DND-41 (cell line): ENCODE data around the gene ADD1.

Experiments
- ATAC-seq: fragments of 200-7000 bp; cut with Tn5 transposase; 3 replicates; pipeline ENCODE4 v1.9.1; 2021; ENCODE audit warnings: low read depth; ENCODE audit not compliant: insufficient read depth
- DNase-seq: peaks from one replicate; pipeline ENCODE4 v3.0.0-alpha.2; 2020
- H2AFZ ChIP-seq: 2 replicates; pipeline ENCODE4 v1.6.0; 2012; ENCODE audit warnings: low read depth, low read length
- H3K27ac ChIP-seq: 2 replicates; pipeline ENCODE4 v1.5.1; 2012; ENCODE audit warnings: low read length, inconsistent platforms
- H3K27me3 ChIP-seq: fragments of 200-600 bp; sonication (generic); 2 replicates; pipeline ENCODE4 v1.6.0; 2012; ENCODE audit warnings: low read length, mild to moderate bottlenecking, inconsistent platforms; ENCODE audit not compliant: insufficient read depth, poor library complexity
- H3K36me3 ChIP-seq: 2 replicates; pipeline ENCODE4 v1.5.1; 2012; ENCODE audit warnings: low read length, inconsistent platforms; ENCODE audit not compliant: insufficient read depth
- H3K4me1 ChIP-seq: 2 replicates; pipeline ENCODE4 v1.5.1; 2012; ENCODE audit warnings: mild to moderate bottlenecking, low read length; ENCODE audit not compliant: insufficient read depth
- H3K4me2 ChIP-seq: 2 replicates; pipeline ENCODE4 v1.6.0; 2012; ENCODE audit warnings: mild to moderate bottlenecking, moderate library complexity, low read length, inconsistent platforms; ENCODE audit not compliant: insufficient read depth
- H3K4me3 ChIP-seq, 2 experiments: fragments of 200-600 bp in 1 of 2; shearing (Covaris generic) in 1 of 2; 2 replicates each; pipeline ENCODE4 v1.5.1; 2012 to 2016; ENCODE audit warnings: inconsistent platforms in 2 of 2, low read length in 2 of 2, mild to moderate bottlenecking in 2 of 2, low read depth in 1 of 2, moderate library complexity in 1 of 2
- H3K79me2 ChIP-seq: 2 replicates; pipeline ENCODE4 v1.6.0; 2012; ENCODE audit warnings: low read length, inconsistent platforms; ENCODE audit not compliant: insufficient read depth
- H3K9ac ChIP-seq: 2 replicates; pipeline ENCODE4 v1.6.0; 2012; ENCODE audit warnings: low read depth, mild to moderate bottlenecking, inconsistent platforms, low read length, moderate library complexity
- H3K9me3 ChIP-seq: 2 replicates; pipeline ENCODE4 v1.5.1; 2012; ENCODE audit warnings: low read length, moderate library complexity, mild to moderate bottlenecking, inconsistent platforms; ENCODE audit not compliant: insufficient read depth, severe bottlenecking
- H4K20me1 ChIP-seq: 2 replicates; pipeline ENCODE4 v1.6.0; 2012; ENCODE audit warnings: low read length; ENCODE audit not compliant: insufficient read depth
- EZH2 ChIP-seq: IDR thresholded peaks from 3 replicates; pipeline ENCODE4 v1.6.1; 2012; ENCODE audit warnings: borderline replicate concordance, low read depth, mild to moderate bottlenecking, moderate library complexity, low read length, inconsistent platforms; ENCODE audit not compliant: severe bottlenecking
- TF ChIP-seq, protein P1 (sequence below): IDR thresholded peaks from 2 replicates; pipeline ENCODE4 v1.5.1; 2012; ENCODE audit warnings: borderline replicate concordance, low read length, moderate library complexity, mild to moderate bottlenecking; ENCODE audit not compliant: poor library complexity, severe bottlenecking; ENCODE audit errors: extremely low read depth

The ADD1 gene

DNA sequence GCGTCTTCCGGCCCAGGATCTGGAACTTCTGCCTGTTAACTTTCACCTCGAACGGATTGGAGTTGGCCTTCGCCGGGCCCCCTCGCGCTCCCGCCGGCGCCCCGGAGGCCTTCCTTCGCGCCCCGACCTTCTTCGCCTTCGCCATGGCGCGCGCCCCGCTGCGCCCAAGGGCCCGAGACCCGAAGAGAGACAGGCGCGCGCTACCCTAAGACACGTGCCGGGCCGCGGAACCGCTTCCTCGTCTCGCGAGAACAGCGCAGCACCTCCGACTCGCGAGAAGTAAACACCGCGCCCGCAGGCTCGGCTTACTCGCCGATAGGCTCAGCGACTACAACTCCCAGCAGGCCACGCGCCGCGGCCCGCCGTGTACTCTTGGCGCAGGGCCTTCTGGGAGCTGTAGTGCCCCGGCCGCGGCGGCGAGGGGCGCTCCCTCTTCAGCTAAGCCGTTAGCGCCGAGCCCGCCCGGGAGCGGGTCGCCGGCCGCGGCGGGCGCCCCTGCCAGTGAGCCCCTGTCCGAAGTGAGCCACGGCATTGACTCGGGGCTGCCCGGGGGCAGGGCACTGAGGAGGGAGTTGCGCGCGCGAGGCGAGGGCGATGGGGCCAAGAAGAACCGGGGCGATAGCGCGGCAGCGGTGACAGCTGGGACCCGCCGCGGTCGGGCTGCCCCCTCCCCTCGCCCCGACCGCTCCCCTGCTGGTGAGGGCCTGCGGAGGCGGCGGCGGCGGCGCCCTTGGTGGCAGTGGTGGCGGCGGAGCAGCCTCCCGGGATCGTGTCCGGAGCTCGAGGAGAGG, 119.7 kb downstream of the ADD1 start, which contains the start of the genes GRK4 and NOP14:
Gene GRK4, plus strand, starts transcription at position 397 of the 791 bp plus-strand sequence. CDS start 500 bp downstream, outside the sequence.
Gene NOP14, minus strand, starts transcription at position 232 of the 791 bp plus-strand sequence. Its CDS starts 87 bp downstream, at position 145.
- Histone ChIP-seq H3K4me1 (peaks cover 31% of the 10 kb centered on the region), H3K79me2 (peaks cover 50% of the 10 kb centered on the region), H4K20me1 (peaks cover 29% of the 10 kb centered on the region), H2AFZ (peak within 1 kb of the TSS; percentile 94), H3K36me3 (peaks cover 16% of the 10 kb centered on the region), H3K9ac (peak within 1 kb of the TSS; percentile 89), H3K9me3 (no peaks in the 10 kb centered on the region), H3K27me3 (no peaks in the 10 kb centered on the region), H3K4me2 (peak within 1 kb of the TSS; percentile 82), H3K4me3 (peak within 1 kb of the TSS; percentile 76 to 84), H3K27ac (peak within 1 kb of the TSS; percentile 86)
- peak; percentile 98 for DNase-seq
- TF ChIP-seq, protein P1, sequence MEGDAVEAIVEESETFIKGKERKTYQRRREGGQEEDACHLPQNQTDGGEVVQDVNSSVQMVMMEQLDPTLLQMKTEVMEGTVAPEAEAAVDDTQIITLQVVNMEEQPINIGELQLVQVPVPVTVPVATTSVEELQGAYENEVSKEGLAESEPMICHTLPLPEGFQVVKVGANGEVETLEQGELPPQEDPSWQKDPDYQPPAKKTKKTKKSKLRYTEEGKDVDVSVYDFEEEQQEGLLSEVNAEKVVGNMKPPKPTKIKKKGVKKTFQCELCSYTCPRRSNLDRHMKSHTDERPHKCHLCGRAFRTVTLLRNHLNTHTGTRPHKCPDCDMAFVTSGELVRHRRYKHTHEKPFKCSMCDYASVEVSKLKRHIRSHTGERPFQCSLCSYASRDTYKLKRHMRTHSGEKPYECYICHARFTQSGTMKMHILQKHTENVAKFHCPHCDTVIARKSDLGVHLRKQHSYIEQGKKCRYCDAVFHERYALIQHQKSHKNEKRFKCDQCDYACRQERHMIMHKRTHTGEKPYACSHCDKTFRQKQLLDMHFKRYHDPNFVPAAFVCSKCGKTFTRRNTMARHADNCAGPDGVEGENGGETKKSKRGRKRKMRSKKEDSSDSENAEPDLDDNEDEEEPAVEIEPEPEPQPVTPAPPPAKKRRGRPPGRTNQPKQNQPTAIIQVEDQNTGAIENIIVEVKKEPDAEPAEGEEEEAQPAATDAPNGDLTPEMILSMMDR = peak; percentile 26
- no peak for TF ChIP-seq EZH2
- peak; percentile 90 for ATAC-seq

GRCh38 chr4:2963966-2964471, 120.4 kb downstream of the ADD1 start:
- Histone ChIP-seq H3K9ac (peak overlapping the region; percentile 89), H3K9me3 (no peaks in the 10 kb centered on the region), H4K20me1 (peaks cover 23% of the 10 kb centered on the region), H3K27me3 (no peaks in the 10 kb centered on the region), H3K4me2 (peak overlapping the region; percentile 82), H3K36me3 (peaks cover 10% of the 10 kb centered on the region), H3K4me1 (peaks cover 31% of the 10 kb centered on the region), H3K27ac (peak overlapping the region; percentile 69), H3K4me3 (peak overlapping the region; percentile 76 to 84), H3K79me2 (peaks cover 43% of the 10 kb centered on the region), H2AFZ (peak overlapping the region; percentile 94)
- TF ChIP-seq EZH2 = no peak
- TF ChIP-seq, protein P1 = no peak
- ATAC-seq = no peak
- DNase-seq = no peak

- Histone ChIP-seq H4K20me1 (peaks cover 16% of the 10 kb centered on the region), H3K79me2 (peaks cover 37% of the 10 kb centered on the region), H3K9ac (peak overlapping the region; percentile 89), H2AFZ (no peak overlapping the region), H3K36me3 (peaks cover 7% of the 10 kb centered on the region), H3K4me3 (peak overlapping the region in 1 of 2 experiments; percentile 84; a peak in 1 of 4 replicates), H3K27me3 (no peaks in the 10 kb centered on the region), H3K27ac (no peak overlapping the region), H3K4me2 (peak overlapping the region; percentile 82), H3K4me1 (peaks cover 31% of the 10 kb centered on the region), H3K9me3 (no peaks in the 10 kb centered on the region)
- ATAC-seq (no peak), DNase-seq (no peak)
- TF ChIP-seq, protein P1 = no peak
- TF ChIP-seq EZH2 = no peak
Observed at GRCh38 chr4:2964706-2965258, 121.1 kb downstream of the ADD1 start.
